Measurements from ENCODE around the gene IGF2R. TPM values are rescaled to one million over a fixed set of nuclear protein-coding genes. Genes with fewer than 3 reads are reported as not detected.

IGF2R gene
- total RNA-seq, 1 donor from 2014 or later: 64.0 TPM

Other genes with a start within 250 kb of the IGF2R start
- gene WTAP, start 241.6 kb upstream of the IGF2R start, total RNA-seq: 119 and 121 TPM in 2 replicates
- 68.4 and 76.3 TPM in 2 replicates for gene ACAT2, start 207.0 kb upstream of the IGF2R start, total RNA-seq
- 282 and 290 TPM in 2 replicates for gene TCP1, start 179.5 kb upstream of the IGF2R start, total RNA-seq
- gene MRPL18, start 178.6 kb upstream of the IGF2R start, total RNA-seq: 77.7 and 82.4 TPM in 2 replicates
- gene PNLDC1, start 168.8 kb upstream of the IGF2R start, total RNA-seq: 0.50 and 0.93 TPM in 2 replicates
- not detected in 2 replicates for gene MAS1, start 78.1 kb upstream of the IGF2R start, total RNA-seq
- 0.57 and 0.70 TPM in 2 replicates for gene SLC22A1, start 152.7 kb downstream of the IGF2R start, total RNA-seq

Data from T-helper 2 cell treated with Interferon-gamma antibody and Interleukin-4, amounts not matched to agents 100 ng/mL and 5 ng/mL, for 36 hours (primary cell).